Neural cell (in vitro differentiated cells): ENCODE results near the gene AFDN. TPM values are rescaled to one million over a fixed set of nuclear protein-coding genes. Genes with fewer than 3 reads are reported as not detected.

Experiments used
- H2AFZ ChIP-seq: fragments of 200-600, 300-800 bp; sonication (generic), shearing (Covaris generic); 2 replicates; pipeline ENCODE4 v1.6.0; 2014; ENCODE audit warnings: low read depth, mild to moderate bottlenecking, antibody characterized with exemption, low read length, moderate library complexity
- H3F3A ChIP-seq: fragments of 200-600 bp; shearing (Covaris generic); 2 replicates; pipeline ENCODE4 v1.6.1; 2016; ENCODE audit warnings: mild to moderate bottlenecking, moderate library complexity, mixed read lengths, antibody characterized with exemption, low read length; ENCODE audit not compliant: insufficient read depth, poor library complexity, severe bottlenecking
- H3K27ac ChIP-seq: fragments of 200-600, 300-800 bp; sonication (generic), shearing (Covaris generic); 2 replicates; pipeline ENCODE4 v1.5.1; 2014; ENCODE audit warnings: mild to moderate bottlenecking, low read length, moderate library complexity
- H3K27me3 ChIP-seq: fragments of 300-800, 200-600 bp; sonication (generic), shearing (Covaris generic); 2 replicates; pipeline ENCODE4 v1.6.0; 2014; ENCODE audit warnings: mild to moderate bottlenecking, low read depth, low read length, moderate library complexity; ENCODE audit not compliant: insufficient read depth
- H3K36me3 ChIP-seq: fragments of 300-800, 200-600 bp; sonication (generic), shearing (Covaris generic); 2 replicates; pipeline ENCODE4 v1.5.1; 2014; ENCODE audit warnings: mild to moderate bottlenecking, antibody characterized with exemption, low read length, moderate library complexity; ENCODE audit not compliant: insufficient read depth
- H3K4me2 ChIP-seq: fragments of 300-800, 200-600 bp; sonication (generic), shearing (Covaris generic); 2 replicates; pipeline ENCODE4 v1.6.0; 2014; ENCODE audit warnings: mild to moderate bottlenecking, low read length
- H3K4me3 ChIP-seq: fragments of 300-800, 200-600 bp; sonication (generic), shearing (Covaris generic); 2 replicates; pipeline ENCODE4 v1.5.1; 2014; ENCODE audit warnings: mild to moderate bottlenecking, low read length, moderate library complexity
- H3K79me2 ChIP-seq: fragments of 200-600 bp; shearing (Covaris generic); replicated peaks from 2 replicates; pipeline ENCODE4 v1.6.0; 2014; ENCODE audit warnings: mild to moderate bottlenecking, low read length, moderate library complexity; ENCODE audit not compliant: insufficient read depth
- H3K9ac ChIP-seq: fragments of 300-800, 200-600 bp; sonication (generic), shearing (Covaris generic); 2 replicates; pipeline ENCODE4 v1.6.1; 2016; ENCODE audit warnings: mild to moderate bottlenecking, low read length, mixed read lengths
- H3K9me2 ChIP-seq: fragments of 200-600 bp; shearing (Covaris generic); 2 replicates; pipeline ENCODE4 v1.6.1; 2016; ENCODE audit warnings: mild to moderate bottlenecking, low read length, mixed read lengths; ENCODE audit not compliant: insufficient read depth
- H3K9me3 ChIP-seq: fragments of 200-600, 300-800 bp; sonication (generic), shearing (Covaris generic); 2 replicates; pipeline ENCODE4 v1.6.1; 2016; ENCODE audit warnings: mild to moderate bottlenecking, mixed run types, low read length, moderate library complexity, mixed read lengths
- H4K20me1 ChIP-seq: fragments of 200-600 bp; shearing (Covaris generic); 2 replicates; pipeline ENCODE4 v1.6.1; 2016; ENCODE audit warnings: mild to moderate bottlenecking, mixed run types; ENCODE audit not compliant: insufficient read depth
- CTCF ChIP-seq: fragments of 450-650 bp; IDR thresholded peaks from 2 replicates; pipeline ENCODE4 v1.5.1; 2014; ENCODE audit warnings: antibody characterized with exemption, mild to moderate bottlenecking, moderate library complexity; ENCODE audit not compliant: poor library complexity, severe bottlenecking
- EP300 ChIP-seq: fragments of 450-650 bp; conservative IDR thresholded peaks from 2 replicates; pipeline ENCODE4 v1.6.1; 2014; ENCODE audit warnings: antibody characterized with exemption, mild to moderate bottlenecking, moderate library complexity; ENCODE audit not compliant: poor library complexity, severe bottlenecking
- EZH2 ChIP-seq: fragments of 200-600, 300-800 bp; shearing (Covaris generic), sonication (generic); IDR thresholded peaks from 2 replicates; pipeline ENCODE4 v1.6.1; 2014; ENCODE audit warnings: antibody characterized with exemption, low read length, borderline replicate concordance, mild to moderate bottlenecking; ENCODE audit not compliant: insufficient read depth, poor library complexity, severe bottlenecking
- MXI1 ChIP-seq: fragments of 450-650 bp; conservative IDR thresholded peaks from 2 replicates; pipeline ENCODE4 v1.6.1; 2014; ENCODE audit warnings: antibody characterized with exemption, mild to moderate bottlenecking; ENCODE audit not compliant: poor library complexity, severe bottlenecking
- POLR2AphosphoS5 ChIP-seq: IDR thresholded peaks from 2 replicates; pipeline ENCODE4 v1.6.1; 2012
- RAD21 ChIP-seq: fragments of 450-650 bp; conservative IDR thresholded peaks from 2 replicates; pipeline ENCODE4 v1.6.1; 2014; ENCODE audit warnings: antibody characterized with exemption, mild to moderate bottlenecking, moderate library complexity
- REST ChIP-seq: IDR thresholded peaks from 2 replicates; pipeline ENCODE4 v1.6.1; 2012; ENCODE audit warnings: borderline replicate concordance
- SMC3 ChIP-seq: fragments of 450-650 bp; conservative IDR thresholded peaks from 2 replicates; pipeline ENCODE4 v1.6.1; 2014; ENCODE audit warnings: antibody characterized with exemption, mild to moderate bottlenecking, moderate library complexity; ENCODE audit not compliant: poor library complexity
- TAF1 ChIP-seq: IDR thresholded peaks from 2 replicates; pipeline ENCODE4 v1.6.1; 2012; ENCODE audit warnings: low read depth
- polyA plus RNA-seq: library from polyadenylated mRNA; depleted of rRNA; stranded (reverse); fragments of >200 nt; gene quantifications from 2 replicates; pipeline ENCODE4 v1.2.3, GENCODE V29; 2014

AFDN gene
- polyA plus RNA-seq, 1 donor from 2014 or later = 193 TPM

GRCh38 chr6:168004945-168005344, 178.2 kb downstream of the AFDN start:
- H4K20me1 ChIP-seq = no peaks in the 10 kb centered on the region
- no peaks in the 10 kb centered on the region for H3K9me3 ChIP-seq
- TF ChIP-seq TAF1 = no peak
- TF ChIP-seq MXI1 = no peak
- TF ChIP-seq SMC3 = no peak
- TF ChIP-seq CTCF = no peak
- TF ChIP-seq RAD21 = no peak
- TF ChIP-seq EZH2 = no peak
- no peak for TF ChIP-seq POLR2AphosphoS5
- no peak for TF ChIP-seq EP300
- no peak for TF ChIP-seq REST
- H2AFZ ChIP-seq = no peak overlapping the region
- H3K4me2 ChIP-seq = no peak overlapping the region
- no peaks in the 10 kb centered on the region for H3K27me3 ChIP-seq
- H3K4me3 ChIP-seq = no peak overlapping the region
- no peak overlapping the region for H3K27ac ChIP-seq
- H3K79me2 ChIP-seq = no peaks in the 10 kb centered on the region
- no peaks in the 10 kb centered on the region for H3K9me2 ChIP-seq
- H3K36me3 ChIP-seq = no peaks in the 10 kb centered on the region
- H3F3A ChIP-seq = no peaks in the 10 kb centered on the region
- no peak overlapping the region for H3K9ac ChIP-seq

- Histone ChIP-seq H3K27ac (no peak overlapping the region), H3K4me2 (no peak overlapping the region), H3K9me2 (no peaks in the 10 kb centered on the region), H3K9ac (no peak overlapping the region), H3K79me2 (no peaks in the 10 kb centered on the region), H3F3A (no peaks in the 10 kb centered on the region), H3K9me3 (no peaks in the 10 kb centered on the region), H3K4me3 (no peak overlapping the region), H2AFZ (no peak overlapping the region), H4K20me1 (no peaks in the 10 kb centered on the region), H3K36me3 (no peaks in the 10 kb centered on the region), H3K27me3 (no peaks in the 10 kb centered on the region)
- TF ChIP-seq REST (no peak), CTCF (no peak), SMC3 (no peak), POLR2AphosphoS5 (no peak), EZH2 (no peak), MXI1 (no peak), RAD21 (no peak), EP300 (no peak), TAF1 (no peak)
These were observed 179.1 kb downstream of the AFDN start for GRCh38 chr6:168005796-168006195.
